DND-41 (cell line): ENCODE measurements around the gene PLAC9.

Experiments
- CTCF ChIP-seq: IDR thresholded peaks from 2 replicates; pipeline ENCODE4 v1.5.1; 2012; ENCODE audit warnings: borderline replicate concordance, low read length, moderate library complexity, mild to moderate bottlenecking; ENCODE audit not compliant: poor library complexity, severe bottlenecking; ENCODE audit errors: extremely low read depth
- EZH2 ChIP-seq: IDR thresholded peaks from 3 replicates; pipeline ENCODE4 v1.6.1; 2012; ENCODE audit warnings: borderline replicate concordance, low read depth, mild to moderate bottlenecking, moderate library complexity, low read length, inconsistent platforms; ENCODE audit not compliant: severe bottlenecking

GRCh38 chr10:80122746-80123145, 9.8 kb upstream of the PLAC9 start:
- TF ChIP-seq CTCF (no peak), EZH2 (no peak)
